ENCODE data around the gene FSD1. TPM values are rescaled to one million over a fixed set of nuclear protein-coding genes. Genes with fewer than 3 reads are reported as not detected.

FSD1 gene
- total and polyA plus RNA-seq, 10 of the 15 experiments (the other 5 are each of a cell fraction or from before 2014, with no cell fraction given): 0.15 to 5.1 (median 4.0) TPM; not detected in 1

GRCh38 chr19:4345342-4346019 lies 41.1 kb downstream of the FSD1 start:
- no peaks in the 10 kb centered on the region; a peak in 2 of 4 replicates for H3K36me3 ChIP-seq (ENCODE audit: control insufficient read depth in 2 of 2, insufficient read depth in 2 of 2, low read length in 1 of 2)
- no peak for TF ChIP-seq EP300 (IDR thresholded peaks at IDR 0.05; ENCODE audit: borderline replicate concordance in 1 of 2, control insufficient read depth in 1 of 2, low read depth in 2 of 2, low read length in 2 of 2)
- no peak for TF ChIP-seq POU2F2 (IDR thresholded peaks at IDR 0.05; ENCODE audit: borderline replicate concordance, low read depth, low read length)
- TF ChIP-seq, protein P1, sequence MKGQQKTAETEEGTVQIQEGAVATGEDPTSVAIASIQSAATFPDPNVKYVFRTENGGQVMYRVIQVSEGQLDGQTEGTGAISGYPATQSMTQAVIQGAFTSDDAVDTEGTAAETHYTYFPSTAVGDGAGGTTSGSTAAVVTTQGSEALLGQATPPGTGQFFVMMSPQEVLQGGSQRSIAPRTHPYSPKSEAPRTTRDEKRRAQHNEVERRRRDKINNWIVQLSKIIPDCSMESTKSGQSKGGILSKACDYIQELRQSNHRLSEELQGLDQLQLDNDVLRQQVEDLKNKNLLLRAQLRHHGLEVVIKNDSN (IDR thresholded peaks at IDR 0.05; ENCODE audit: borderline replicate concordance, extremely low read length, insufficient read depth, low read depth, low read length): no peak
- TF ChIP-seq PAX8 (IDR thresholded peaks at IDR 0.05): no peak
- no peak for TF ChIP-seq ATF3 (IDR thresholded peaks at IDR 0.05; ENCODE audit: borderline replicate concordance, extremely low read depth, low read depth, low read length)
- no peak for TF ChIP-seq TCF7 (IDR thresholded peaks at IDR 0.05; ENCODE audit: borderline replicate concordance)
- TF ChIP-seq BRCA1 (IDR thresholded peaks at IDR 0.05; ENCODE audit: low read depth, low read length): no peak
- TF ChIP-seq RELA (IDR thresholded peaks at IDR 0.05; ENCODE audit: borderline replicate concordance, partially characterized antibody): no peak
- TF ChIP-seq NR2F1 (conservative IDR thresholded peaks at IDR 0.05): no peak
- no peak for TF ChIP-seq MTA2 (IDR thresholded peaks at IDR 0.05; ENCODE audit: low read depth)
- no peak for TF ChIP-seq KAT2A (conservative IDR thresholded peaks at IDR 0.05; ENCODE audit: control insufficient read depth, low read depth, low read length)
- TF ChIP-seq POLR2AphosphoS5 (IDR thresholded peaks at IDR 0.05; ENCODE audit: low read length): no peak
- TF ChIP-seq IRF4 (IDR thresholded peaks at IDR 0.05; ENCODE audit: low read depth, low read length): no peak
- TF ChIP-seq MYB (IDR thresholded peaks at IDR 0.05; ENCODE audit: borderline replicate concordance, low read depth, low read length): no peak
- no peak for TF ChIP-seq MXI1 (IDR thresholded peaks at IDR 0.05; ENCODE audit: low read depth, low read length)
- TF ChIP-seq, protein P2, sequence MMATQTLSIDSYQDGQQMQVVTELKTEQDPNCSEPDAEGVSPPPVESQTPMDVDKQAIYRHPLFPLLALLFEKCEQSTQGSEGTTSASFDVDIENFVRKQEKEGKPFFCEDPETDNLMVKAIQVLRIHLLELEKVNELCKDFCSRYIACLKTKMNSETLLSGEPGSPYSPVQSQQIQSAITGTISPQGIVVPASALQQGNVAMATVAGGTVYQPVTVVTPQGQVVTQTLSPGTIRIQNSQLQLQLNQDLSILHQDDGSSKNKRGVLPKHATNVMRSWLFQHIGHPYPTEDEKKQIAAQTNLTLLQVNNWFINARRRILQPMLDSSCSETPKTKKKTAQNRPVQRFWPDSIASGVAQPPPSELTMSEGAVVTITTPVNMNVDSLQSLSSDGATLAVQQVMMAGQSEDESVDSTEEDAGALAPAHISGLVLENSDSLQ (IDR thresholded peaks at IDR 0.05): no peak
- TF ChIP-seq SMC3 (IDR thresholded peaks at IDR 0.05; ENCODE audit: borderline replicate concordance, low read length): no peak
- FAIRE-seq (no peak), DNase-seq (ENCODE audit: low read depth, low spot score) (no peak), ATAC-seq (no peak)
- ChIA-PET CTCF (interaction anchor here (0.6 to 3.4 kb wide), 3 partner anchors 8 to 78 kb away, joined by 4 to 12 read pairs (median 6); partner anchors contain the start of gene CHAF1A), SMC1A (ENCODE audit: uncharacterized antibody, unreplicated experiment) (no interaction called here), RAD21 (ENCODE audit: unreplicated experiment) (interaction anchor here (0.7 kb wide), 1 partner anchor 21 kb away, joined by 3 read pairs; no protein-coding TSS in a partner anchor), POLR2A (no interaction called here)
- no peaks in the 10 kb centered on the region for H4K20me1 ChIP-seq (ENCODE audit: control insufficient read depth, insufficient read depth)
- peaks cover 3% of the 10 kb centered on the region for H3K79me2 ChIP-seq (ENCODE audit: control insufficient read depth, insufficient read depth, low read length)
- intact Hi-C loops (cut with micrococcal nuclease; ENCODE audit: unreplicated experiment) (no loop called here), in situ Hi-C loops (cut with MboI) (no loop called here)
- H3K9ac ChIP-seq (ENCODE audit: control insufficient read depth, insufficient read depth, low read length): no peak overlapping the region
- no peak overlapping the region for H2AFZ ChIP-seq (ENCODE audit: control insufficient read depth, low read depth, low read length)
- H3K4me3 ChIP-seq: no peak overlapping the region
- no peak overlapping the region for H3K27ac ChIP-seq (ENCODE audit: control insufficient read depth, insufficient read depth)
- no peak overlapping the region for H3K4me2 ChIP-seq (ENCODE audit: control insufficient read depth, insufficient read depth)
- H3K9me3 ChIP-seq (replicated peaks; ENCODE audit: control insufficient read depth, insufficient read depth, low read length): no peaks in the 10 kb centered on the region
- TSS peak; percentile 47 for BruUV-seq (replicated peaks)
- H3K4me1 ChIP-seq (ENCODE audit: control insufficient read depth, insufficient read depth, low read length): peaks cover 7% of the 10 kb centered on the region
- 90% methylated on average over 14 of the region's 15 CpGs for WGBS (ENCODE audit: insufficient coverage, insufficient replicate concordance, low lambda C conversion rate, missing lambda C conversion rate)
- no peaks in the 10 kb centered on the region for H3K27me3 ChIP-seq (replicated peaks in 1 of 2; ENCODE audit: control insufficient read depth in 2 of 2, insufficient read depth in 2 of 2, low read length in 1 of 2)
